Measurements from ENCODE around the gene NPY5R. TPM values are rescaled to one million over a fixed set of nuclear protein-coding genes. Genes with fewer than 3 reads are reported as not detected.

Gene NPY5R
- total RNA-seq, 1 donor, result not detected

DNA sequence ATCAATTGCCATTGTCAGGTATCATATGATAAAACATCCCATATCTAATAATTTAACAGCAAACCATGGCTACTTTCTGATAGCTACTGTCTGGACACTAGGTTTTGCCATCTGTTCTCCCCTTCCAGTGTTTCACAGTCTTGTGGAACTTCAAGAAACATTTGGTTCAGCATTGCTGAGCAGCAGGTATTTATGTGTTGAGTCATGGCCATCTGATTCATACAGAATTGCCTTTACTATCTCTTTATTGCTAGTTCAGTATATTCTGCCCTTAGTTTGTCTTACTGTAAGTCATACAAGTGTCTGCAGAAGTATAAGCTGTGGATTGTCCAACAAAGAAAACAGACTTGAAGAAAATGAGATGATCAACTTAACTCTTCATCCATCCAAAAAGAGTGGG lies 7.0 kb downstream of the NPY5R start:
- Histone ChIP-seq H3K4me2 (ENCODE audit: insufficient read depth, low read length) (no peak overlapping the region), H3K4me3 (ENCODE audit: insufficient read depth, low read length) (no peak overlapping the region), H3K9me3 (ENCODE audit: low read depth, low read length) (no peaks in the 10 kb centered on the region), H3K36me3 (ENCODE audit: insufficient read depth, low read length) (no peaks in the 10 kb centered on the region), H2AFZ (ENCODE audit: low read length) (no peak overlapping the region), H3K27ac (ENCODE audit: low read depth, low read length) (no peak overlapping the region), H4K20me1 (ENCODE audit: insufficient read depth, low read length) (no peaks in the 10 kb centered on the region), H3K27me3 (ENCODE audit: insufficient read depth, low read length) (no peaks in the 10 kb centered on the region), H3K4me1 (ENCODE audit: insufficient read depth, low read length) (no peaks in the 10 kb centered on the region), H3K79me2 (ENCODE audit: insufficient read depth, low read length) (no peaks in the 10 kb centered on the region)
- no peak for TF ChIP-seq CTCF (IDR thresholded peaks at IDR 0.05; ENCODE audit: extremely low read depth, low read depth, low read length)
- DNase-seq (ENCODE audit: insufficient read length, low spot score, missing footprints), result no peak

GRCh38 chr4:163353054-163353453 lies 9.4 kb downstream of the NPY5R start:
- Histone ChIP-seq H3K79me2 (ENCODE audit: insufficient read depth, low read length) (no peaks in the 10 kb centered on the region), H4K20me1 (ENCODE audit: insufficient read depth, low read length) (no peaks in the 10 kb centered on the region), H3K4me2 (ENCODE audit: insufficient read depth, low read length) (no peak overlapping the region), H2AFZ (ENCODE audit: low read length) (no peak overlapping the region), H3K9me3 (ENCODE audit: low read depth, low read length) (no peaks in the 10 kb centered on the region), H3K4me1 (ENCODE audit: insufficient read depth, low read length) (no peaks in the 10 kb centered on the region), H3K36me3 (ENCODE audit: insufficient read depth, low read length) (no peaks in the 10 kb centered on the region), H3K27ac (ENCODE audit: low read depth, low read length) (no peak overlapping the region), H3K4me3 (ENCODE audit: insufficient read depth, low read length) (no peak overlapping the region), H3K27me3 (ENCODE audit: insufficient read depth, low read length) (no peaks in the 10 kb centered on the region)
- DNase-seq (ENCODE audit: insufficient read length, low spot score, missing footprints), result no peak
- TF ChIP-seq CTCF (IDR thresholded peaks at IDR 0.05; ENCODE audit: extremely low read depth, low read depth, low read length), result no peak

- Histone ChIP-seq H2AFZ (ENCODE audit: low read length) (no peak overlapping the region), H3K27me3 (ENCODE audit: insufficient read depth, low read length) (no peaks in the 10 kb centered on the region), H3K4me1 (ENCODE audit: insufficient read depth, low read length) (no peaks in the 10 kb centered on the region), H3K4me2 (ENCODE audit: insufficient read depth, low read length) (no peak overlapping the region), H3K9me3 (ENCODE audit: low read depth, low read length) (no peaks in the 10 kb centered on the region), H3K4me3 (ENCODE audit: insufficient read depth, low read length) (no peak overlapping the region), H3K36me3 (ENCODE audit: insufficient read depth, low read length) (no peaks in the 10 kb centered on the region), H3K79me2 (ENCODE audit: insufficient read depth, low read length) (no peaks in the 10 kb centered on the region), H3K27ac (ENCODE audit: low read depth, low read length) (no peak overlapping the region), H4K20me1 (ENCODE audit: insufficient read depth, low read length) (no peaks in the 10 kb centered on the region)
- no peak for TF ChIP-seq CTCF (IDR thresholded peaks at IDR 0.05; ENCODE audit: extremely low read depth, low read depth, low read length)
- no peak for DNase-seq (ENCODE audit: insufficient read length, low spot score, missing footprints)
Measured at GRCh38 chr4:163356104-163356503, 12.4 kb downstream of the NPY5R start.

- Histone ChIP-seq H4K20me1 (ENCODE audit: insufficient read depth, low read length) (no peaks in the 10 kb centered on the region), H3K4me2 (ENCODE audit: insufficient read depth, low read length) (no peak overlapping the region), H3K4me1 (ENCODE audit: insufficient read depth, low read length) (no peaks in the 10 kb centered on the region), H2AFZ (ENCODE audit: low read length) (no peak overlapping the region), H3K36me3 (ENCODE audit: insufficient read depth, low read length) (no peaks in the 10 kb centered on the region), H3K9me3 (ENCODE audit: low read depth, low read length) (no peaks in the 10 kb centered on the region), H3K79me2 (ENCODE audit: insufficient read depth, low read length) (no peaks in the 10 kb centered on the region), H3K4me3 (ENCODE audit: insufficient read depth, low read length) (no peak overlapping the region), H3K27ac (ENCODE audit: low read depth, low read length) (no peak overlapping the region), H3K27me3 (ENCODE audit: insufficient read depth, low read length) (no peaks in the 10 kb centered on the region)
- TF ChIP-seq CTCF (IDR thresholded peaks at IDR 0.05; ENCODE audit: extremely low read depth, low read depth, low read length), result no peak
- DNase-seq (ENCODE audit: insufficient read length, low spot score, missing footprints), result no peak
Measured at GRCh38 chr4:163367651-163368050, 24.0 kb downstream of the NPY5R start.

Data from osteoblast (primary cell).